PC-3 (cell line): ENCODE results near the gene UBE2E3. TPM values are rescaled to one million over a fixed set of nuclear protein-coding genes. Genes with fewer than 3 reads are reported as not detected.

Experiments
- ATAC-seq: fragments of 200-7000 bp; cut with Tn5 transposase; 2 replicates; pipeline ENCODE4 v1.9.1; 2020; ENCODE audit warnings: mild to moderate bottlenecking, moderate library complexity
- BruUV-seq: library from RNA; stranded (reverse); fragments of 400-500 nt; replicated peaks from 2 replicates; lab custom pipeline; 2021; lab: Mats Ljungman, UMichigan
- CTCF ChIA-PET: fragments of 300-600 bp; sonication (Branson Sonifier 250); formaldehyde crosslinking; loops from one replicate; lab custom pipeline; 2022; ENCODE audit warnings: antibody characterized with exemption; lab: Charles Lee
- POLR2A ChIA-PET: fragments of 300-600 bp; sonication (Branson Sonifier 250); formaldehyde crosslinking; loops from one replicate; lab custom pipeline; 2022; ENCODE audit warnings: antibody characterized with exemption; ENCODE audit not compliant: unreplicated experiment; lab: Charles Lee
- DNase-seq: peaks from one replicate; pipeline ENCODE4 v3.0.0-alpha.2; 2015
- H2AFZ ChIP-seq: fragments of 300-600 bp; sonication (generic); 2 replicates; pipeline ENCODE4 v1.6.0; 2016; ENCODE audit warnings: antibody characterized with exemption, low read length
- H3F3A ChIP-seq: fragments of 300-600 bp; sonication (generic); one replicate; pipeline ENCODE4 v1.6.0; 2017; ENCODE audit warnings: antibody characterized with exemption, low read length, control low read depth, mild to moderate bottlenecking; ENCODE audit not compliant: unreplicated experiment
- H3K27ac ChIP-seq: fragments of 300-600 bp; sonication (generic); 2 replicates; pipeline ENCODE4 v1.5.1; 2016; ENCODE audit warnings: mild to moderate bottlenecking, low read length
- H3K27me3 ChIP-seq: fragments of 300-600 bp; sonication (generic); 2 replicates; pipeline ENCODE4 v1.6.1; 2016; ENCODE audit warnings: low read length, mixed read lengths
- H3K36me3 ChIP-seq: fragments of 300-600 bp; sonication (generic); 2 replicates; pipeline ENCODE4 v1.6.1; 2016; ENCODE audit warnings: low read depth, mixed run types, low read length, mixed read lengths
- H3K4me1 ChIP-seq: fragments of 300-600 bp; sonication (generic); 2 replicates; pipeline ENCODE4 v1.5.1; 2016; ENCODE audit warnings: low read length; ENCODE audit not compliant: insufficient read depth
- H3K4me2 ChIP-seq: fragments of 300-600 bp; sonication (generic); 2 replicates; pipeline ENCODE4 v1.6.0; 2016; ENCODE audit warnings: low read length
- H3K4me3 ChIP-seq: fragments of 300-600 bp; sonication (generic); 2 replicates; pipeline ENCODE4 v1.5.1; 2016; ENCODE audit warnings: mild to moderate bottlenecking, low read length, mixed read lengths
- H3K79me2 ChIP-seq: fragments of 300-600 bp; sonication (generic); 2 replicates; pipeline ENCODE4 v1.6.1; 2017; ENCODE audit warnings: low read length, mixed read lengths
- H3K9ac ChIP-seq: fragments of 300-600 bp; sonication (generic); 2 replicates; pipeline ENCODE4 v1.6.0; 2016; ENCODE audit warnings: mild to moderate bottlenecking, low read length
- H3K9me2 ChIP-seq: fragments of 300-600 bp; sonication (generic); replicated peaks from 2 replicates; pipeline ENCODE4 v1.6.1; 2016; ENCODE audit warnings: mixed run types, low read length, mixed read lengths
- H3K9me3 ChIP-seq: fragments of 300-600 bp; sonication (generic); 2 replicates; pipeline ENCODE4 v1.6.1; 2016; ENCODE audit warnings: low read length, mixed read lengths
- H4K20me1 ChIP-seq: fragments of 300-600 bp; sonication (generic); 2 replicates; pipeline ENCODE4 v1.6.1; 2016; ENCODE audit warnings: low read length, mixed read lengths
- CTCF ChIP-seq: fragments of 300-600 bp; sonication (generic); conservative IDR thresholded peaks from 2 replicates; pipeline ENCODE4 v1.5.1; 2017; ENCODE audit warnings: antibody characterized with exemption, low read depth, mild to moderate bottlenecking, low read length
- EZH2 ChIP-seq: fragments of 300-600 bp; sonication (generic); IDR thresholded peaks from one replicate; pipeline ENCODE4 v1.6.1; 2017; ENCODE audit warnings: antibody characterized with exemption, mild to moderate bottlenecking, low read length; ENCODE audit not compliant: unreplicated experiment
- EZH2phosphoT487 ChIP-seq: fragments of 300-600 bp; sonication (generic); IDR thresholded peaks from 2 replicates; pipeline ENCODE4 v1.6.1; 2018; ENCODE audit warnings: mild to moderate bottlenecking, antibody characterized with exemption, low read length, borderline replicate concordance
- intact Hi-C: fragments of 100-400 bp; cut with micrococcal nuclease; formaldehyde crosslinking; loops from 2 replicates; pipeline ENCODE4 v1.9.0; 2023
- total RNA-seq: library from RNA; depleted of rRNA; stranded (reverse); fragments of >200 nt; gene quantifications from 2 replicates; pipeline ENCODE4 v1.2.3, GENCODE V29; 2014

UBE2E3 gene
- total RNA-seq, 1 experiment from 2014 or later = 95.6 TPM

GRCh38 chr2:180978903-180979748, 1.3 kb upstream of the UBE2E3 start:
- Histone ChIP-seq H3F3A (peaks cover 4% of the 10 kb centered on the region), H3K79me2 (peaks cover 31% of the 10 kb centered on the region), H4K20me1 (peaks cover 4% of the 10 kb centered on the region; the same call in 1 of the 2 replicates), H3K9ac (peak overlapping the region; percentile 94), H3K9me3 (no peaks in the 10 kb centered on the region), H3K4me2 (peak overlapping the region; percentile 94), H3K36me3 (peaks cover 8% of the 10 kb centered on the region), H3K4me1 (peaks cover 36% of the 10 kb centered on the region), H3K4me3 (peak overlapping the region; percentile 75), H3K9me2 (no peaks in the 10 kb centered on the region), H3K27me3 (no peaks in the 10 kb centered on the region), H2AFZ (no peak overlapping the region), H3K27ac (peak overlapping the region; percentile 99)
- intact Hi-C loops = loop anchor here (1.0 kb wide), 5 partner anchors 192 to 458 kb away; no protein-coding TSS in a partner anchor
- peak; percentile 59 for ATAC-seq
- BruUV-seq = TSS peak; percentile 76
- ChIA-PET CTCF (interaction anchor here (0.5 to 1.2 kb wide), 4 partner anchors 80 to 1318 kb away, joined by 3 to 6 read pairs (median 4); no protein-coding TSS in a partner anchor), POLR2A (interaction anchor here (0.6 to 0.7 kb wide), 6 partner anchors 14 to 567 kb away, joined by 3 to 6 read pairs (median 3); no protein-coding TSS in a partner anchor)
- peak; percentile 95 for DNase-seq
- no peak for TF ChIP-seq EZH2phosphoT487
- no peak for TF ChIP-seq EZH2
- TF ChIP-seq CTCF = no peak

- no TSS peak for BruUV-seq
- H3K4me2 ChIP-seq = peak overlapping the region; percentile 94
- peaks cover 42% of the 10 kb centered on the region for H3K4me1 ChIP-seq
- peak overlapping the region; percentile 89 for H2AFZ ChIP-seq
- POLR2A ChIA-PET = interaction anchor here (0.6 to 0.9 kb wide), 7 partner anchors 54 to 566 kb away, joined by 3 to 6 read pairs (median 3); no protein-coding TSS in a partner anchor
- no peaks in the 10 kb centered on the region for H3K27me3 ChIP-seq
- intact Hi-C loops = loop anchor here (1.0 to 5.0 kb wide), 10 partner anchors 78 to 739 kb away; no protein-coding TSS in a partner anchor
- peaks cover 37% of the 10 kb centered on the region for H3K79me2 ChIP-seq
- peak overlapping the region; percentile 99 for H3K27ac ChIP-seq
- H3F3A ChIP-seq = peaks cover 4% of the 10 kb centered on the region
- DNase-seq = no peak
- H3K4me3 ChIP-seq = peak overlapping the region; percentile 75
- H3K36me3 ChIP-seq = peaks cover 12% of the 10 kb centered on the region
- no peak for TF ChIP-seq CTCF
- no peak for TF ChIP-seq EZH2phosphoT487
- TF ChIP-seq EZH2 = no peak
- H3K9me3 ChIP-seq = no peaks in the 10 kb centered on the region
- ATAC-seq = no peak
- peak overlapping the region; percentile 94 for H3K9ac ChIP-seq
- CTCF ChIA-PET = interaction anchor here (0.5 to 1.2 kb wide), 8 partner anchors 19 to 1317 kb away, joined by 3 to 6 read pairs (median 4); no protein-coding TSS in a partner anchor
- H4K20me1 ChIP-seq = peaks cover 4% of the 10 kb centered on the region; the same call in 1 of the 2 replicates
- no peaks in the 10 kb centered on the region for H3K9me2 ChIP-seq
Measured at GRCh38 chr2:180979749-180980105, 678 bp upstream of the UBE2E3 start.
